Kidney (tissue), 14 donors: ENCODE measurements around the gene GLOD5. TPM values are rescaled to one million over a fixed set of nuclear protein-coding genes. Genes with fewer than 3 reads are reported as not detected.

Source experiments
- DNase-seq, 5 donors: peaks; one replicate each; pipeline ENCODE4 v3.0.0-alpha.2; 2013 to 2020
- FAIRE-seq: peaks from 2 replicates; lab custom pipeline; 2012; peaks lifted over from hg19 to GRCh38; lab: Jason Lieb, UNC
- H3K27ac ChIP-seq, 2 donors: one replicate each; pipeline ENCODE4 v1.7.0; 2013; ENCODE audit warnings: low read depth in 2 of 2, low read length in 2 of 2, inconsistent platforms in 1 of 2
- H3K27me3 ChIP-seq: one replicate; pipeline ENCODE4 v1.7.1; 2013; ENCODE audit warnings: low read length, inconsistent platforms; ENCODE audit not compliant: control insufficient read depth, insufficient read depth
- H3K36me3 ChIP-seq, 3 donors: one replicate each; pipeline versions ENCODE4 v1.7.0 to v1.7.1; 2013; ENCODE audit warnings: low read length in 3 of 3, control low read depth in 1 of 3, inconsistent platforms in 1 of 3; ENCODE audit not compliant: insufficient read depth in 3 of 3, control insufficient read depth in 2 of 3
- H3K4me1 ChIP-seq, 3 donors: one replicate each; pipeline versions ENCODE4 v1.7.0 to v1.7.1; 2013; ENCODE audit warnings: low read length in 3 of 3, inconsistent platforms in 1 of 3, low read depth in 1 of 3; ENCODE audit not compliant: control insufficient read depth in 2 of 3, insufficient read depth in 2 of 3
- H3K4me3 ChIP-seq, 3 donors: one replicate each; pipeline versions ENCODE4 v1.7.0 to v1.8.1; 2013; ENCODE audit warnings: low read length in 3 of 3, control low read depth in 1 of 3, inconsistent platforms in 1 of 3
- H3K9ac ChIP-seq, 3 donors: one replicate each; pipeline versions ENCODE4 v1.7.0 to v1.7.1; 2013; ENCODE audit warnings: low read length in 3 of 3, control low read depth in 1 of 3, inconsistent platforms in 1 of 3
- H3K9me3 ChIP-seq, 3 donors: one replicate each; pipeline versions ENCODE4 v1.7.0 to v1.7.1; 2013; ENCODE audit warnings: low read length in 3 of 3, control low read depth in 1 of 3, inconsistent platforms in 1 of 3; ENCODE audit not compliant: control insufficient read depth in 2 of 3, insufficient read depth in 1 of 3
- intact Hi-C: fragments of 100-400 bp; cut with DNase I; formaldehyde crosslinking; loops from one replicate; pipeline ENCODE4 v1.11.1; 2022
- polyA plus RNA-seq: library from polyadenylated mRNA; stranded (reverse); fragments of 350-450 nt; fragmentation: Illumina TruSeq; extraction: RNeasy Lipid Tissue Mini Kit (QIAGEN cat#74804); gene quantifications from one replicate; pipeline ENCODE4 v1.2.3, GENCODE V29; 2014; ENCODE audit warnings: low read depth, low replicate concordance; ENCODE audit not compliant: insufficient read depth
- total RNA-seq: library from RNA; stranded (reverse); fragmentation: NEBNext Ultra II Directional; extraction: Animal tissue kit (Norgen Biotek cat#: 25700); gene quantifications from one replicate; pipeline ENCODE4 v1.2.1, GENCODE V29; 2021
- TF ChIP-seq, protein P1 (sequence below): IDR thresholded peaks from 3 replicates; pipeline ENCODE4 v1.5.1; 2012; ENCODE audit warnings: mild to moderate bottlenecking, moderate library complexity, borderline replicate concordance; ENCODE audit not compliant: insufficient read depth; ENCODE audit errors: extremely low read depth
- donor health status: control.
- donor health status: control.
- donor health status: control.
- donor health status: control.
- donor health status: control.
- donor health status: DM: yes; HTN: yes; CAD: no.
- donor health status: Normal renal cell carcinoma (clear cell type).

Gene GLOD5
- total and polyA plus RNA-seq, 2 donors from 2014 or later, result 0.94 to 12.6 TPM

DNA sequence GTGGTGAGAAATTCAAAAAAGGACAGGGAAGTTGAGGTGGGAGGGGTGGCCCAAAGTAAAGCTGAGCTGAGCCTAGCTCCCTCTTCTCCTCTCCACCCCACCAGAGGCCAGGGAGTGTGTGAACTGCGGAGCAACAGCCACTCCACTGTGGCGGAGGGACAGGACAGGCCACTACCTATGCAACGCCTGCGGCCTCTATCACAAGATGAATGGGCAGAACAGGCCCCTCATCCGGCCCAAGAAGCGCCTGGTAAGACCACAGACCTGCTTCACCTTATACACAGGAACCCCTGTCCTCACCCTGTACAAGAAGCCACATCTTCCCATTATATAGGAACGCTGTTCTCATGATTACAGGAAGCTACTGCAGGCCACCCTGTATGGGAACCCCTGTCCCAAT lies 30.7 kb downstream of the GLOD5 start:
- no peaks in the 10 kb centered on the region for H3K9me3 ChIP-seq
- no peak overlapping the region for H3K27ac ChIP-seq
- FAIRE-seq (no peak), DNase-seq (no peak)
- intact Hi-C loops, result no loop called here
- H3K27me3 ChIP-seq, result no peaks in the 10 kb centered on the region
- H3K9ac ChIP-seq, result no peak overlapping the region
- H3K4me1 ChIP-seq, result no peaks in the 10 kb centered on the region
- H3K4me3 ChIP-seq, result no peak overlapping the region
- TF ChIP-seq, protein P1, sequence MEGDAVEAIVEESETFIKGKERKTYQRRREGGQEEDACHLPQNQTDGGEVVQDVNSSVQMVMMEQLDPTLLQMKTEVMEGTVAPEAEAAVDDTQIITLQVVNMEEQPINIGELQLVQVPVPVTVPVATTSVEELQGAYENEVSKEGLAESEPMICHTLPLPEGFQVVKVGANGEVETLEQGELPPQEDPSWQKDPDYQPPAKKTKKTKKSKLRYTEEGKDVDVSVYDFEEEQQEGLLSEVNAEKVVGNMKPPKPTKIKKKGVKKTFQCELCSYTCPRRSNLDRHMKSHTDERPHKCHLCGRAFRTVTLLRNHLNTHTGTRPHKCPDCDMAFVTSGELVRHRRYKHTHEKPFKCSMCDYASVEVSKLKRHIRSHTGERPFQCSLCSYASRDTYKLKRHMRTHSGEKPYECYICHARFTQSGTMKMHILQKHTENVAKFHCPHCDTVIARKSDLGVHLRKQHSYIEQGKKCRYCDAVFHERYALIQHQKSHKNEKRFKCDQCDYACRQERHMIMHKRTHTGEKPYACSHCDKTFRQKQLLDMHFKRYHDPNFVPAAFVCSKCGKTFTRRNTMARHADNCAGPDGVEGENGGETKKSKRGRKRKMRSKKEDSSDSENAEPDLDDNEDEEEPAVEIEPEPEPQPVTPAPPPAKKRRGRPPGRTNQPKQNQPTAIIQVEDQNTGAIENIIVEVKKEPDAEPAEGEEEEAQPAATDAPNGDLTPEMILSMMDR, result no peak
- no peaks in the 10 kb centered on the region for H3K36me3 ChIP-seq

DNA sequence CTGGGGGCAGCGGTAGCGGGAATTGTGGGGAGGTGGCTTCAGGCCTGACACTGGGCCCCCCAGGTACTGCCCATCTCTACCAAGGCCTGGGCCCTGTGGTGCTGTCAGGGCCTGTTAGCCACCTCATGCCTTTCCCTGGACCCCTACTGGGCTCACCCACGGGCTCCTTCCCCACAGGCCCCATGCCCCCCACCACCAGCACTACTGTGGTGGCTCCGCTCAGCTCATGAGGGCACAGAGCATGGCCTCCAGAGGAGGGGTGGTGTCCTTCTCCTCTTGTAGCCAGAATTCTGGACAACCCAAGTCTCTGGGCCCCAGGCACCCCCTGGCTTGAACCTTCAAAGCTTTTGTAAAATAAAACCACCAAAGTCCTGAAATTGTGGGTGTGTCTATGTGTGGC lies 32.4 kb downstream of the GLOD5 start:
- no peaks in the 10 kb centered on the region for H3K9me3 ChIP-seq
- no peaks in the 10 kb centered on the region for H3K27me3 ChIP-seq
- DNase-seq (no peak), FAIRE-seq (no peak)
- H3K4me1 ChIP-seq, result no peaks in the 10 kb centered on the region
- no peak overlapping the region for H3K4me3 ChIP-seq
- no peak overlapping the region for H3K27ac ChIP-seq
- intact Hi-C loops, result no loop called here
- TF ChIP-seq, protein P1, result no peak
- no peaks in the 10 kb centered on the region for H3K36me3 ChIP-seq
- H3K9ac ChIP-seq, result no peak overlapping the region

DNA sequence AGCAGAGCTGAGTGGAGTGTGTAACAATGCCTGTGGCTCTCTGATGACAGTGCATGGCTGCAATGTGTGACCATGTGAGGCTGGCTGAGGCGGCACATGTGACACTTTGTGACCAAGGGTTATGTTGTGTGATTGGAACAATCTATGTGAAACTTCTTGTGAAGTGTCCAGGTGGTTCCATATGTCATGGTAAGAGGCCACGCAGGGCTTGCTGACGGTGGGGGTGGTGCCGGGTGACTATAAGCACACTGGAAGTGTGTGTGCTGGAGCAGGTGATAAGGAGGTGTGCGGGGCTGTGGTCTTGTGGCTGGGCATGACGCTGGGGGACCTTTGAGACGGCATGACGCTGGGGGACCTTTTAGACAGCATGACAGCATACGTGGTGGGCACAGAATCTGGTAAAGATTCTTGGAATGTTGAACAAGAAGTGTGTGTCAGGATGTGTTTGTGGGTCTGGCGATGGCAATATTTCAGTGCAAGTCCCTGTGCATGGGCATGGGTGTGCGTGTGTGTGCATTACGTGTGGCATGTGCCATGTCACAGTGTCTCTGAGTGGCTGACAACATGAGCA lies 32.9 kb downstream of the GLOD5 start:
- FAIRE-seq (no peak), DNase-seq (peak in 1 of 5 donors; percentile 33)
- H3K27ac ChIP-seq, result no peak overlapping the region
- no peaks in the 10 kb centered on the region for H3K27me3 ChIP-seq
- intact Hi-C loops, result no loop called here
- no peak overlapping the region for H3K9ac ChIP-seq
- H3K36me3 ChIP-seq, result no peaks in the 10 kb centered on the region
- no peaks in the 10 kb centered on the region for H3K9me3 ChIP-seq
- TF ChIP-seq, protein P1, result no peak
- H3K4me1 ChIP-seq, result no peaks in the 10 kb centered on the region
- no peak overlapping the region for H3K4me3 ChIP-seq
